H9 (cell line): ENCODE measurements around the gene VSIG2. TPM values are rescaled to one million over a fixed set of nuclear protein-coding genes. Genes with fewer than 3 reads are reported as not detected.

Experiments
- DNase-seq: peaks from one replicate; pipeline ENCODE4 v3.0.0-alpha.2; 2017
- H2AFZ ChIP-seq: one replicate; pipeline ENCODE4 v1.6.1; 2013; ENCODE audit warnings: mild to moderate bottlenecking, low read length, control low read depth, moderate library complexity
- H2AK5ac ChIP-seq: 2 replicates; pipeline ENCODE4 v1.6.1; 2013; ENCODE audit warnings: low read length, control low read depth, mixed read lengths; ENCODE audit not compliant: insufficient read length
- H2BK120ac ChIP-seq: one replicate; pipeline ENCODE4 v1.6.1; 2013; ENCODE audit warnings: low read depth, mild to moderate bottlenecking, low read length, control low read depth, inconsistent platforms; ENCODE audit not compliant: poor library complexity, severe bottlenecking
- H2BK12ac ChIP-seq: 2 replicates; pipeline ENCODE4 v1.6.1; 2013; ENCODE audit warnings: low read length, control low read depth, mixed read lengths, low read depth; ENCODE audit not compliant: insufficient read length
- H2BK15ac ChIP-seq: 2 replicates; pipeline ENCODE4 v1.6.1; 2013; ENCODE audit warnings: low read depth, low read length, control low read depth
- H2BK20ac ChIP-seq: one replicate; pipeline ENCODE4 v1.6.1; 2013; ENCODE audit warnings: low read depth, mild to moderate bottlenecking, low read length, control low read depth, inconsistent platforms; ENCODE audit not compliant: poor library complexity, severe bottlenecking
- H2BK5ac ChIP-seq: 2 replicates; pipeline ENCODE4 v1.6.1; 2013; ENCODE audit warnings: low read length, control low read depth, mixed read lengths; ENCODE audit not compliant: insufficient read length
- H3K14ac ChIP-seq: 2 replicates; pipeline ENCODE4 v1.6.1; 2013; ENCODE audit warnings: low read length, control low read depth; ENCODE audit not compliant: insufficient read depth
- H3K18ac ChIP-seq: 2 replicates; pipeline ENCODE4 v1.6.1; 2013; ENCODE audit warnings: low read depth, mild to moderate bottlenecking, mixed read lengths, low read length, control low read depth; ENCODE audit not compliant: insufficient read length
- H3K23ac ChIP-seq: 2 replicates; pipeline ENCODE4 v1.6.1; 2013; ENCODE audit warnings: low read length, control low read depth, mixed read lengths, low read depth; ENCODE audit not compliant: insufficient read length
- H3K23me2 ChIP-seq: 2 replicates; pipeline ENCODE4 v1.6.1; 2013; ENCODE audit warnings: low read depth, mild to moderate bottlenecking, mixed read lengths, low read length, control low read depth; ENCODE audit not compliant: insufficient read length, poor library complexity, severe bottlenecking
- H3K27ac ChIP-seq: 2 replicates; pipeline ENCODE4 v1.5.1; 2013; ENCODE audit warnings: low read length, control low read depth, mixed read lengths, low read depth; ENCODE audit not compliant: insufficient read length
- H3K27me3 ChIP-seq: 2 replicates; pipeline ENCODE4 v1.6.1; 2013; ENCODE audit warnings: low read length, control low read depth, inconsistent platforms; ENCODE audit not compliant: insufficient read depth
- H3K4ac ChIP-seq: 2 replicates; pipeline ENCODE4 v1.6.1; 2013; ENCODE audit warnings: low read depth, mild to moderate bottlenecking, control low read depth, inconsistent platforms, low read length, moderate library complexity
- H3K4me1 ChIP-seq: 2 replicates; pipeline ENCODE4 v1.6.1; 2013; ENCODE audit warnings: low read length, control low read depth, inconsistent platforms; ENCODE audit not compliant: insufficient read depth
- H3K4me2 ChIP-seq: 2 replicates; pipeline ENCODE4 v1.6.1; 2013; ENCODE audit warnings: low read length, control low read depth, mixed read lengths; ENCODE audit not compliant: insufficient read length, insufficient read depth
- H3K56ac ChIP-seq: 2 replicates; pipeline ENCODE4 v1.6.1; 2013; ENCODE audit warnings: low read depth, mild to moderate bottlenecking, mixed read lengths, low read length, control low read depth; ENCODE audit not compliant: insufficient read length
- H3K79me1 ChIP-seq: 2 replicates; pipeline ENCODE4 v1.6.1; 2013; ENCODE audit warnings: low read depth, mild to moderate bottlenecking, moderate library complexity, low read length, control low read depth, inconsistent platforms; ENCODE audit not compliant: insufficient read depth, poor library complexity, severe bottlenecking
- H3K79me2 ChIP-seq: 2 replicates; pipeline ENCODE4 v1.6.1; 2013; ENCODE audit warnings: low read length, control low read depth, inconsistent platforms; ENCODE audit not compliant: insufficient read depth
- H3K9ac ChIP-seq: 2 replicates; pipeline ENCODE4 v1.6.1; 2013; ENCODE audit warnings: low read length, control low read depth, mixed read lengths; ENCODE audit not compliant: insufficient read length; ENCODE audit errors: extremely low read depth
- H3K9me3 ChIP-seq: one replicate; pipeline ENCODE4 v1.6.1; 2013; ENCODE audit warnings: low read depth, low read length, inconsistent platforms; ENCODE audit not compliant: control insufficient read depth
- H3T11ph ChIP-seq: one replicate; pipeline ENCODE4 v1.6.1; 2013; ENCODE audit warnings: mild to moderate bottlenecking, low read length, control low read depth, inconsistent platforms
- H4K20me1 ChIP-seq: one replicate; pipeline ENCODE4 v1.6.1; 2013; ENCODE audit not compliant: control insufficient read depth, insufficient read length, insufficient read depth
- H4K5ac ChIP-seq: 2 replicates; pipeline ENCODE4 v1.6.1; 2013; ENCODE audit warnings: low read depth, mild to moderate bottlenecking, mixed read lengths, low read length, control low read depth; ENCODE audit not compliant: insufficient read length
- H4K8ac ChIP-seq: replicated peaks from 2 replicates; pipeline ENCODE4 v1.6.1; 2013; ENCODE audit warnings: low read length, control low read depth, mixed read lengths, low read depth; ENCODE audit not compliant: insufficient read length
- H4K91ac ChIP-seq: 2 replicates; pipeline ENCODE4 v1.6.1; 2013; ENCODE audit warnings: low read depth, mild to moderate bottlenecking, moderate library complexity, mixed read lengths, low read length, control low read depth; ENCODE audit not compliant: insufficient read length
- H3K27ac Mint-ChIP-seq, 3 experiments: 2 replicates in 2 of 3; 3 replicates in 1 of 3; pipeline ENCODE4 v1.8.0; 2020 to 2021; ENCODE audit warnings: mixed read lengths in 3 of 3, mild to moderate bottlenecking in 1 of 3, moderate library complexity in 1 of 3
- H3K27me3 Mint-ChIP-seq: 2 replicates; pipeline ENCODE4 v1.8.0; 2021; ENCODE audit warnings: low read depth, mild to moderate bottlenecking, moderate library complexity, mixed read lengths
- H3K36me3 Mint-ChIP-seq, 3 experiments: 2 replicates in 2 of 3; 3 replicates in 1 of 3; pipeline ENCODE4 v1.8.0; 2020 to 2021; ENCODE audit warnings: low read depth in 3 of 3, mixed read lengths in 3 of 3; ENCODE audit not compliant: insufficient read depth in 1 of 3
- H3K4me1 Mint-ChIP-seq, 2 experiments: 2 replicates each; pipeline ENCODE4 v1.8.0; 2020; ENCODE audit warnings: mixed read lengths in 2 of 2
- H3K4me3 Mint-ChIP-seq, 2 experiments: 2 replicates in 1 of 2; 3 replicates in 1 of 2; pipeline ENCODE4 v1.8.0; 2020 to 2021; ENCODE audit warnings: mild to moderate bottlenecking in 2 of 2, mixed read lengths in 2 of 2, moderate library complexity in 1 of 2
- H3K9me3 Mint-ChIP-seq, 2 experiments: 2 replicates in 1 of 2; 3 replicates in 1 of 2; pipeline ENCODE4 v1.8.0; 2020; ENCODE audit warnings: mild to moderate bottlenecking in 2 of 2, mixed read lengths in 2 of 2, moderate library complexity in 1 of 2
- total RNA-seq: library from RNA; stranded (reverse); gene quantifications from 2 replicates; pipeline ENCODE4 v1.2.1, GENCODE V29; 2021
- TF ChIP-seq, protein P1 (sequence below): fragments of 200-600 bp; sonication (generic); conservative IDR thresholded peaks from 3 replicates; pipeline ENCODE4 v1.8.0; 2021; ENCODE audit warnings: antibody characterized with exemption, mild to moderate bottlenecking

Gene VSIG2
- total RNA-seq, 1 experiment from 2014 or later = not detected

DNA sequence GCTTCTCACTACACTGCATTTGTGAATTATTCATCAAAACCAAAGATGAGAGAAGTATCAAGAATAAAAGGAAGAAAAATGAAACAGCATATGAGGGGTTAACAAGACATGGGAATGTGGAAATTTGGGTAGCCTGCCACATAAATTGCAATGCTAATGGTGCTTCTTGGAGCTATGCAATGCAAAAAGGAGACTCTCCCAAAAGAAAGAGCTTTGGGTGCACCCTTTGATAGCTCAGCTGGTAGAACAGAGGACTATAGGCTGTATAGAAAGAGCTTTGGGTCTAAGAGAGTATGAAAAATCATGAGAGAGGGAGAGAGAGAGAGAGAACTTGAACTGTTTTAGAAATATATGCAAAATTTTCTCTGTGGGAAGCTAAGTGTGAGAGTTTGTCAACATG is 52.0 kb downstream of the VSIG2 start:
- Histone ChIP-seq H3K4ac (no peak overlapping the region), H2BK5ac (no peak overlapping the region), H3K23ac (no peak overlapping the region), H2BK15ac (no peak overlapping the region), H2AFZ (no peak overlapping the region), H4K91ac (no peak overlapping the region), H4K5ac (no peak overlapping the region), H3K4me2 (no peak overlapping the region), H2BK20ac (no peak overlapping the region), H3K14ac (no peak overlapping the region), H3K79me1 (no peaks in the 10 kb centered on the region), H4K8ac (no peak overlapping the region), H3T11ph (no peak overlapping the region), H2BK12ac (no peak overlapping the region), H3K18ac (no peak overlapping the region), H3K9ac (no peak overlapping the region), H3K23me2 (no peaks in the 10 kb centered on the region), H2BK120ac (no peak overlapping the region), H4K20me1 (no peaks in the 10 kb centered on the region), H3K79me2 (no peaks in the 10 kb centered on the region), H3K27me3 (no peaks in the 10 kb centered on the region), H3K4me1 (peaks cover 5% of the 10 kb centered on the region), H2AK5ac (no peak overlapping the region), H3K27ac (no peak overlapping the region), H3K9me3 (no peaks in the 10 kb centered on the region), H3K56ac (no peak overlapping the region)
- Mint-ChIP-seq H3K9me3 (peaks cover 0 to 8% of the 10 kb centered on the region in 2 experiments; a peak in 3 of 5 replicates), H3K27ac (peak overlapping the region in 1 of 3 experiments; percentile 50; a peak in 2 of 7 replicates), H3K27me3 (no peaks in the 10 kb centered on the region), H3K4me3 (no peak overlapping the region), H3K36me3 (no peaks in the 10 kb centered on the region; a peak in 1 of 7 replicates), H3K4me1 (peaks cover 9 to 11% of the 10 kb centered on the region in 2 experiments)
- no peak for DNase-seq
- TF ChIP-seq, protein P1, sequence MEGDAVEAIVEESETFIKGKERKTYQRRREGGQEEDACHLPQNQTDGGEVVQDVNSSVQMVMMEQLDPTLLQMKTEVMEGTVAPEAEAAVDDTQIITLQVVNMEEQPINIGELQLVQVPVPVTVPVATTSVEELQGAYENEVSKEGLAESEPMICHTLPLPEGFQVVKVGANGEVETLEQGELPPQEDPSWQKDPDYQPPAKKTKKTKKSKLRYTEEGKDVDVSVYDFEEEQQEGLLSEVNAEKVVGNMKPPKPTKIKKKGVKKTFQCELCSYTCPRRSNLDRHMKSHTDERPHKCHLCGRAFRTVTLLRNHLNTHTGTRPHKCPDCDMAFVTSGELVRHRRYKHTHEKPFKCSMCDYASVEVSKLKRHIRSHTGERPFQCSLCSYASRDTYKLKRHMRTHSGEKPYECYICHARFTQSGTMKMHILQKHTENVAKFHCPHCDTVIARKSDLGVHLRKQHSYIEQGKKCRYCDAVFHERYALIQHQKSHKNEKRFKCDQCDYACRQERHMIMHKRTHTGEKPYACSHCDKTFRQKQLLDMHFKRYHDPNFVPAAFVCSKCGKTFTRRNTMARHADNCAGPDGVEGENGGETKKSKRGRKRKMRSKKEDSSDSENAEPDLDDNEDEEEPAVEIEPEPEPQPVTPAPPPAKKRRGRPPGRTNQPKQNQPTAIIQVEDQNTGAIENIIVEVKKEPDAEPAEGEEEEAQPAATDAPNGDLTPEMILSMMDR = no peak
